ENCODE measurements around the gene GPX4. TPM values are rescaled to one million over a fixed set of nuclear protein-coding genes. Genes with fewer than 3 reads are reported as not detected.

The GPX4 gene
- total and polyA plus RNA-seq, 2 experiments from 2014 or later, result 351 to 573 TPM

- H3K4me2 ChIP-seq, result peak overlapping the region; percentile 88
- peak; percentile 60 for ATAC-seq
- peak; percentile 87 for DNase-seq (ENCODE audit: low spot score)
- peak overlapping the region; percentile 92 for H3K27ac ChIP-seq (ENCODE audit: low read depth)
- 0 out of 2 replicates have a peak, but pooled peaks cover 3% of the 10 kb centered on the region for H3K36me3 ChIP-seq (ENCODE audit: insufficient read depth)
- no peak overlapping the region for H2AFZ ChIP-seq
- peak overlapping the region; percentile 74 for H3K4me3 Mint-ChIP-seq
- peaks cover 11% of the 10 kb centered on the region for H3K4me1 ChIP-seq (ENCODE audit: insufficient read depth)
- H3K27ac Mint-ChIP-seq, result no peak overlapping the region
- peaks cover 23% of the 10 kb centered on the region for H3K27me3 Mint-ChIP-seq (ENCODE audit: insufficient read depth, low read depth, poor library complexity)
- peaks cover 26% of the 10 kb centered on the region for H3F3A ChIP-seq (replicated peaks; ENCODE audit: low read depth)
- no peaks in the 10 kb centered on the region for H3K27me3 ChIP-seq (ENCODE audit: insufficient read depth)
- H3K4me1 Mint-ChIP-seq, result peaks cover 18% of the 10 kb centered on the region; the same call in 2 of the 3 replicates
- H3K36me3 Mint-ChIP-seq (ENCODE audit: low read depth), result peaks cover 12% of the 10 kb centered on the region
- no peaks in the 10 kb centered on the region for H3K9me3 Mint-ChIP-seq
- no peaks in the 10 kb centered on the region; the same call in 1 of the 2 replicates for H4K20me1 ChIP-seq (replicated peaks; ENCODE audit: insufficient read depth)
- no peaks in the 10 kb centered on the region for H3K79me2 ChIP-seq (replicated peaks; ENCODE audit: insufficient read depth)
- no peaks in the 10 kb centered on the region for H3K9me2 ChIP-seq (ENCODE audit: insufficient read depth)
- peak overlapping the region; percentile 88 for H3K4me3 ChIP-seq
- TF ChIP-seq EZH2 (IDR thresholded peaks at IDR 0.05; ENCODE audit: low read depth, unreplicated experiment), result no peak
- TF ChIP-seq ETS1 (IDR thresholded peaks at IDR 0.05), result no peak
- no peak for TF ChIP-seq EZH2phosphoT487 (IDR thresholded peaks at IDR 0.05; ENCODE audit: unreplicated experiment)
- TF ChIP-seq JUNB (IDR thresholded peaks at IDR 0.05; ENCODE audit: unreplicated experiment), result no peak
- TF ChIP-seq CREB1 (CRISPR knock-in tag; IDR thresholded peaks at IDR 0.05; ENCODE audit: low read depth), result peak; percentile 84
- no peak for TF ChIP-seq NANOG (IDR thresholded peaks at IDR 0.05; ENCODE audit: borderline replicate concordance)
- no peak for TF ChIP-seq ZNF462 (CRISPR knock-in tag; IDR thresholded peaks at IDR 0.05)
- no peak for TF ChIP-seq REST (IDR thresholded peaks at IDR 0.05; ENCODE audit: unreplicated experiment)
- TF ChIP-seq ZNF114 (CRISPR knock-in tag; IDR thresholded peaks at IDR 0.05), result no peak
Measured at GRCh38 chr19:1104311-1105007, 665 bp downstream of the GPX4 start.
